Stimulated activated naive CD4-positive, alpha-beta T cell (primary cell): ENCODE data around the gene PDLIM7.
A peak's percentile ranks its signal among the peaks of the same experiment; 100 is the strongest.

Source experiments
- DNase-seq, 6 experiments: peaks; one replicate each; lab custom pipeline; 2025; lab: John Stamatoyannopoulos, UW

The PDLIM7 gene

DNA sequence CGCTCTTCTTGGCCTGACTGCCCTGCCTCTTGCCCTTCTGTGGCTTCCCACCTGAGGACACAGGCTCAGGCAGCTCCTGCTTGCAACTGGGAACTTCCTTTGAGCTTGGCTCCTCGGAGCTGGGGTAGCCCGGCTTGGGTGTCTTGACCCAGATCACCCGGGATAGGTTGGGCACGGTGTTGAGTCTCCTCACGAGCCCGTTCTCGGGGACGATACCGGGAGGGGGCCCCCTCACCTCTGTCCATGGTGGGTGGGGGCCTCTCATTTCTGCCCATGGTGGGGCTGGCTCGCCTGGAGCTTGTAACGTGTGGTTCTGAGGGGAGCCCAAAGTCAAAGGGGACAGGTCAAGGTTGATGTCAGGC is 27.1 kb upstream of the PDLIM7 start:
- no peak for DNase-seq

DNA sequence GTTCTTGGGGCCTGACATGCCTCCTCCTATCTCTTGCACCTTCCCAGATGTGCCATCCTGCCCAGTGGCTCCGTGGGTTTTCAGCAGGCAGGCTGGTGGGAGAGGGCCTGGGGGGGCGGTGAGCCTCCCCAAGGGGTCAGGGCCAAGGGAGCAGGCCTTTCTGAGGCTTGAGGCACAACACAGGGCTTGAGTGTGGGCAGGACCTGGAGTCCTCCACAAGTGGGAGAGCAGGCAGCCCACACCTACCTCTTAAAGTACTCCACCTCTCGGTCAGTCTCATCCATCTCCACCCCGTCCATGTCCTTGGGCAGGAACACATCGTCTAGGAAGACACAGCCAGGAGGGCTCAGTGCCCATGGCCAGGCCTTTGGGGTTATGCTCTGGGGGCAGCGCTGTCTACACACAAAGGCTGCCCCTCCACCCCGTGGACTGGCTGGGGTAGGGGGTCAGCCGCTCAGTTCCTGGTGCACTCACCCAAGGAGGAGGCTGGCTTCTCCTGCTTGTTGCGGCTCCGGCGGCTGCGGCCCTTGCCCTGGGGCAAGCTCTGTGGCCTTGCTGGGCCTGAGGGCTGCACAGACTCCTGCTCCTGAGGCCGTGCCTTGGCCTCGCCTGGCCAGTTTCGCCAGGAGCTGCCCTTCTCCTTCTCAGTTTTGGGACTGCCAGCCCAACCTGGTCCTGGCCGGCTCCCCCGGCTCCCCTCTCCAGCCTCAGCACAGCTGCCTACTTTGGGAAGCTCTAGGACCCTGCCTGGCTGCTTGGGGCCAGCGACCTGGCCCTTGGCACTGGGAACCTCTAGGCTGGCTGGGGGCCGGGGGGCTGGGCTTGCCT is 26.5 kb upstream of the PDLIM7 start:
- DNase-seq, result no peak

- no peak for DNase-seq
Observed at GRCh38 chr5:177520916-177521513, 23.6 kb upstream of the PDLIM7 start.

- no peak for DNase-seq
Observed at GRCh38 chr5:177520271-177520670, 22.9 kb upstream of the PDLIM7 start.

GRCh38 chr5:177519463-177520235 is 22.2 kb upstream of the PDLIM7 start:
- DNase-seq, result no peak

GRCh38 chr5:177516601-177517568 is 19.5 kb upstream of the PDLIM7 start, which contains the start of gene DDX41:
Gene DDX41, minus strand, starts transcription at chr5:177516961. Its CDS starts 16 bp downstream, at chr5:177516945.
- peak; percentile 88 to 95 (median 94) for DNase-seq

DNA sequence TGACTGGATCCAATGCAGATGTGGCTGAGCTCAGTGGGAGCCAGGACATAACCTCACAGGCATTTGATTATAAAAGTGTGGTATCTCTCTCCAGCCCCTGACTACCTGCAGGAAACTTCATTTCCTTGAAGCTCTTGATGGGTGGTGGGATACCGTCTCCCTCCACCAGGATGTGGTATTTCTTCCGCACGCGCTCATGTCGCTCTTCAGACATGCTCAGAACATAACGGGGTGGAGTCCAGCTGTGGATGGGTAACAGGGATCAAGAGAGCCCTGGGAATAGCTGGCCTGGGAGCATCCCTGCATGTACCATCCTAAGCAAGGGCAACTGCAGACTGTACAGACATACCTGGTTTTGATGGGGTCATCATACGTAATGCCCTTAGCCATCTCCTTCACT is 18.2 kb upstream of the PDLIM7 start:
- DNase-seq, result no peak

DNA sequence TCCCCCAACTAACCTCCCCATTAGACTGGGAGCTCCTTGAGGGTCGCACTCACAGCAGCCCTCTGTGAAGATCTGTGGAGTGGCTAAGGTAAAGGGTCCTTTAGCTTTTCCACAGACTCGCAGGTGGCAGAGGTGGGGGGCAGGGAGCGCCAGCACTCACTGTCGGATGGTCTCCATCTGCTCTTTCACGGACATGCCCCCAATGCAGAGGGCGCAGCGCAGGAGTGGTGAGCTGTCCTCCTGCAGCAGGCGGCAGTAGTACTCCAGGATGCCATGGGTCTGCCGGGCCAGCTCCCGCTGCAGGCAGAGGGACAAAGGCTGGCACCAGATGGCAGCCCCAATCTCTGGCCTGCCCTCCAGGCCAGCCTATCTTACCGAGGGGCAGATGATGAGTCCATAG is 17.1 kb upstream of the PDLIM7 start:
- no peak for DNase-seq

GRCh38 chr5:177513500-177513899 is 16.1 kb upstream of the PDLIM7 start:
- no peak for DNase-seq

DNA sequence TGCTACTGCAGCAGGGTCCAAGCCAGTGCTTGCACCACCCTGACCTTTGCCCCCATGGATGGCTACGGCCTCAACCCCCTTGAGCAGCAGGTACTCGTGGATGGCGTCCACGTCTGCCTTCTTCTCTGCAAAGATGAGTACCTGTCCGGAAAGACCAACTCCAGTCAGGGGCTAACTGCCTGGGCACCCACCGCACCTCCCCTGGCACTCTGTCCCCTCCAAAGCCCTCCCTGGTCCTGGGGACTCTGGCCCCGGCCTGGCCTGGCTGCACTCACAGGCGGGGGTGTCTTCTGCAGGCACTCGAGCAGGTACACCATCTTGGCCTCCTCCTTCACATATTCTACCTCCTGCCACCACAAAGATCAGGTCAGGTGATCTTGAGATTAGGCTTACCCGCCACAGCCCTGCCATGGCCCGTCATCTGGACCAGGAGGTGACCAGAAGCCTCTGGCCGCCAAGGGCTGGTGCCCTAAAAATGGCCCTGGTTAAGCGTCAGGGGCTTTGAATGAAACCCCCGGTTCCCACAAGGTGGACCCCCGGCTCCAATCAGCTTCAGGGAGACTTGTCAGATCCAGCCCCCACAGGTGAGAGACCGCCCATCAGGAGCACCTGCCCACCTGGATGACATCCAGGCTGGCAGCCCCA is 15.5 kb upstream of the PDLIM7 start:
- no peak for DNase-seq

- no peak for DNase-seq
Observed at GRCh38 chr5:177511796-177512675, 14.6 kb upstream of the PDLIM7 start.

- DNase-seq, result no peak
Observed at GRCh38 chr5:177511181-177511580, 13.8 kb upstream of the PDLIM7 start.

- DNase-seq, result no peak
Observed at GRCh38 chr5:177510567-177511053, 13.2 kb upstream of the PDLIM7 start.

GRCh38 chr5:177509991-177510566 is 12.7 kb upstream of the PDLIM7 start:
- DNase-seq, result no peak

- no peak for DNase-seq
Observed at GRCh38 chr5:177509381-177509951, 12.1 kb upstream of the PDLIM7 start, which contains the start of gene DOK3. Gene DOK3, minus strand, starts transcription at chr5:177509826. Its CDS starts 286 bp downstream, at chr5:177509540.

DNA sequence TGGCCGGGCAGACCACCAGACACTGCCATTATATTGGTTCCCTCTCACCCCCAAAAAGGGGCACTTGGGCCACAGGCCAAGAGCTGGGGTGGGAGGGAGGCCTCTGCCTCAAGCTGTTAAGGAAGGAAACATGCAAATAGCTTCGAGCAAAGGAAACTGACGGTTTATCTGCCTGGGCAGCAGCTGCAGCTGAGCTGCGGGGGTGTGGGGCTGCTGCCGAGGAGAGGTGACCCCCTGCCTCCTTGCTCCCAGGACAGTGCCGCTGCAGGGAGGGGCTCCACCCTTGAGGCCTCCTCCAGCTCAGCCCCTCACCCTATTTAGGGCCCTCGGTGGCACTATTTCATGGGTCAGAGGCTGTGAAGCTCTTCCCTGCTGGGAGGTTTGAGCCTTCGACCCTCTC is 11.4 kb upstream of the PDLIM7 start:
- no peak for DNase-seq

GRCh38 chr5:177508221-177508611 is 10.8 kb upstream of the PDLIM7 start:
- no peak for DNase-seq

GRCh38 chr5:177507596-177508220 is 10.3 kb upstream of the PDLIM7 start:
- DNase-seq, result no peak

- no peak for DNase-seq
Observed at GRCh38 chr5:177507165-177507564, 9.8 kb upstream of the PDLIM7 start.
